G401.6 (cell line): Measurements from ENCODE around the gene MSANTD1.

Experiments
- FAIRE-seq: peaks from 2 replicates; lab custom pipeline; 2012; peaks lifted over from hg19 to GRCh38; lab: Jason Lieb, UNC

Gene MSANTD1

GRCh38 chr4:3263876-3264193 lies 14.9 kb downstream of the MSANTD1 start:
- no peak for FAIRE-seq

GRCh38 chr4:3266076-3266475 lies 17.1 kb downstream of the MSANTD1 start:
- FAIRE-seq = no peak

GRCh38 chr4:3267576-3268394 lies 18.8 kb downstream of the MSANTD1 start:
- no peak for FAIRE-seq

- no peak for FAIRE-seq
Observed at GRCh38 chr4:3268395-3269104, 19.6 kb downstream of the MSANTD1 start.

- no peak for FAIRE-seq
Observed at GRCh38 chr4:3269105-3269927, 20.4 kb downstream of the MSANTD1 start.

GRCh38 chr4:3269991-3270611 lies 21.1 kb downstream of the MSANTD1 start:
- no peak for FAIRE-seq

GRCh38 chr4:3271131-3271530 lies 22.2 kb downstream of the MSANTD1 start:
- no peak for FAIRE-seq

- FAIRE-seq = no peak
Observed at GRCh38 chr4:3276986-3277385, 28.0 kb downstream of the MSANTD1 start.

- no peak for FAIRE-seq
Observed at GRCh38 chr4:3280466-3280865, 31.5 kb downstream of the MSANTD1 start.

GRCh38 chr4:3283483-3283882 lies 34.5 kb downstream of the MSANTD1 start:
- no peak for FAIRE-seq

GRCh38 chr4:3283916-3284315 lies 35.0 kb downstream of the MSANTD1 start:
- FAIRE-seq = no peak

GRCh38 chr4:3284734-3285557 lies 36.0 kb downstream of the MSANTD1 start:
- FAIRE-seq = no peak

- FAIRE-seq = no peak
Observed at GRCh38 chr4:3285558-3286334, 36.8 kb downstream of the MSANTD1 start.

- no peak for FAIRE-seq
Observed at GRCh38 chr4:3286335-3287175, 37.6 kb downstream of the MSANTD1 start.

- no peak for FAIRE-seq
Observed at GRCh38 chr4:3287271-3287971, 38.5 kb downstream of the MSANTD1 start.

GRCh38 chr4:3287972-3288570 lies 39.1 kb downstream of the MSANTD1 start:
- no peak for FAIRE-seq

GRCh38 chr4:3288571-3289094 lies 39.7 kb downstream of the MSANTD1 start:
- no peak for FAIRE-seq

- no peak for FAIRE-seq
Observed at GRCh38 chr4:3290476-3290875, 41.5 kb downstream of the MSANTD1 start.
